ENCODE data around the gene FGF3.
"Not testable (repeated sequence)": the region's sequence is repeated elsewhere in the genome, so short reads cannot be mapped to it uniquely, and the experiment has no call there.

FGF3 gene

GRCh38 chr11:69770540-69770939 is 48.7 kb downstream of the FGF3 start:
- DNase-seq (ENCODE audit: low read depth): no peak

GRCh38 chr11:69765498-69765995 is 53.7 kb downstream of the FGF3 start:
- DNase-seq (ENCODE audit: low read depth): no peak

GRCh38 chr11:69764918-69765317 is 54.3 kb downstream of the FGF3 start:
- not testable (repeated sequence) for DNase-seq (ENCODE audit: low read depth)

DNA sequence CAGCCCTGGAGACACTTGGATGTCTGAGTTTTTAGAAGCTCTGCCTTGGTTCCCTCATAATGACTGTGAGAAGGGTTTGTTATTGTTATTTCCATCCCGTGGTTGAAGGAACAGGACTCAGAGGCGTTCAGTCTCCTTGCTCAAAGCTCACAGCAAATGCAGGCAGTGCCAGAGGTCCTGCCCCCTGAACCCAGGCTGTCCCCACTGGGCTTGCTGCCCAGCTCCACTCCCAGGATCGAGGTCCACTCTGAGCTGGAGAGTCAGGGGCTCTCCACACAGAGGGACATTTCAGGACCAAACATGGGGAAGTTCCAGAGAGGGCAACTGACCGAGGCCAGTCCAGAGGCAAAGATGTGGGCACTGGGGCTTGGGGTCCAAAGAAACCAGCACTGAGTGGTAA is 58.9 kb downstream of the FGF3 start:
- DNase-seq (ENCODE audit: low read depth): no peak
